Right forelimb (tissue), 1 donor: ENCODE measurements around the gene CPNE8.

ENCODE experiments used
- DNase-seq: peaks from one replicate; pipeline ENCODE4 v3.0.0-alpha.2; 2018

The CPNE8 gene

GRCh38 chr12:38892976-38893375 is 12.4 kb downstream of the CPNE8 start:
- no peak for DNase-seq

- no peak for DNase-seq
These were observed 13.2 kb downstream of the CPNE8 start for GRCh38 chr12:38892087-38892786.

GRCh38 chr12:38890102-38890855 is 15.1 kb downstream of the CPNE8 start:
- DNase-seq, result no peak

GRCh38 chr12:38889297-38889815 is 16.0 kb downstream of the CPNE8 start:
- DNase-seq, result no peak

GRCh38 chr12:38887770-38888169 is 17.6 kb downstream of the CPNE8 start:
- DNase-seq, result no peak

- no peak for DNase-seq
These were observed 18.5 kb downstream of the CPNE8 start for GRCh38 chr12:38886931-38887330.

- no peak for DNase-seq
These were observed 19.3 kb downstream of the CPNE8 start for GRCh38 chr12:38886064-38886463.

- DNase-seq, result no peak
These were observed 20.7 kb downstream of the CPNE8 start for GRCh38 chr12:38884666-38885065.

GRCh38 chr12:38883629-38884134 is 21.7 kb downstream of the CPNE8 start:
- DNase-seq, result no peak

GRCh38 chr12:38880288-38880687 is 25.1 kb downstream of the CPNE8 start:
- no peak for DNase-seq

GRCh38 chr12:38878986-38879385 is 26.4 kb downstream of the CPNE8 start:
- no peak for DNase-seq

- DNase-seq, result no peak
These were observed 27.1 kb downstream of the CPNE8 start for GRCh38 chr12:38878333-38878705.

GRCh38 chr12:38875586-38876228 is 29.7 kb downstream of the CPNE8 start:
- DNase-seq, result no peak

- DNase-seq, result no peak
These were observed 32.8 kb downstream of the CPNE8 start for GRCh38 chr12:38872561-38872960.

GRCh38 chr12:38872156-38872555 is 33.2 kb downstream of the CPNE8 start:
- DNase-seq, result no peak

GRCh38 chr12:38869036-38869435 is 36.4 kb downstream of the CPNE8 start:
- no peak for DNase-seq

- no peak for DNase-seq
These were observed 54.9 kb downstream of the CPNE8 start for GRCh38 chr12:38850461-38850860.

GRCh38 chr12:38847247-38847646 is 58.1 kb downstream of the CPNE8 start:
- no peak for DNase-seq

- DNase-seq, result no peak
These were observed 61.1 kb downstream of the CPNE8 start for GRCh38 chr12:38844267-38844666.

- DNase-seq, result no peak
These were observed 67.1 kb downstream of the CPNE8 start for GRCh38 chr12:38838056-38838850.

GRCh38 chr12:38831715-38832114 is 73.7 kb downstream of the CPNE8 start:
- no peak for DNase-seq

- DNase-seq, result no peak
These were observed 80.4 kb downstream of the CPNE8 start for GRCh38 chr12:38825006-38825405.

GRCh38 chr12:38823738-38824137 is 81.7 kb downstream of the CPNE8 start:
- DNase-seq, result no peak
